Measurements from ENCODE around the gene RNF130.
"Not testable (repeated sequence)": the region's sequence is repeated elsewhere in the genome, so short reads cannot be mapped to it uniquely, and the experiment has no call there.

The RNF130 gene

GRCh38 chr5:180009581-180009980 lies 62.0 kb downstream of the RNF130 start:
- no peak for DNase-seq

- DNase-seq: no peak
Measured at GRCh38 chr5:180008433-180008832, 63.1 kb downstream of the RNF130 start.

GRCh38 chr5:180007582-180007981 lies 64.0 kb downstream of the RNF130 start:
- DNase-seq: no peak

DNA sequence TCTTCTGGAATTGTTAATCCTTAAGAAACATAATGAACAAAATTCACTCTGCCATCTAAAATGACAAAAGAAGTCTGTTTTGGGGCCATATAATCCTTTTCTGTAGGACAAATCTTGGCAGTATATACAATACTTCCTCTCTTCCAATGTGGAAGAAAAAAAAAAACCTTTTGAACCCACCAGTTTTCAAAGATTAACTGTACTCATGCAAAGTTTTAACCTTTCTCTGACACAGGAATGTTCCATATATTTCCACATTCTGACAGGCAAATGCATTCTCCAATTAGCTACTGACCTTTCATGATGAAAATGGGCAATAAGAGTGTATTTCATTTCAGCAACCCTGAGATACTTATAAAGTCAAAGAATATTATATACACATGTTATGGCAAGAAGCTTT lies 65.4 kb downstream of the RNF130 start:
- DNase-seq: no peak

DNA sequence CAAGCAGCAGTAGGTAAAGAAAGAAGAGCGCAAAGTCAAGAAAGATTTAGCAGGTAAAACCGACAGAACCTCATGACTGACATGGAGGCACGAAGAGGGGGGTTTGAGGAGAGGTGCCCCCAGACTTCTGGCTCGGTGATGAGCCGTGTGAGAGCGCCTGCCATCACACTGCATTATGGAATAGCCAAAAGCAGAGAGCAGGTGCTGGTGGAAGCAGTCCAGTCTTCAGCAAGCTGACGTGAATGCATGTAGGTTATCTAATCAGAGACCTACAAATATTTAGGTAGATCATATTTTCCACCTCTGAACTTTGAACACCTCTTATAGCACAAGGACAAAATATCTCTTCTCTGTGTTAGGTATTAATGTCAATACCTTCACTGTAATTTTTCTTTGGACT lies 68.4 kb downstream of the RNF130 start:
- no peak for DNase-seq

DNA sequence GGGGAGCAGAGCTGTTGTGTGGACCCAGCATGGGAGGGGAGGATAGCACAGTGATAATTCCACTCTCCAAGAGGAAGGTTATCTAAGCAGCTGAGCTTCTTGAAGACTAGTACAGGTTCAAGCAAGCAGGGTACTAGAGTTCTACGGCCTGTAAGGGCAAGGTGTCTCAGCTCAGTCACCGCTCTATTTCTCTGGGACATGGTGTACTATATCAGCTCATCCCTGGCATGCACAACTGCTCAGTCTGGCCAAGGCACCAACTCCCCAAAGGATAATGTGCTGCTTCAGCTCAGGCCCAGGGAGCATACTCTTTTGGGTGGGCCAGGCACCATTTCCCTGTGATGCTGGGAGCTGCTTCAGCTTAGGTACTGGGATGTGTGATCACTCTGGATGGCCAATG lies 69.8 kb downstream of the RNF130 start:
- DNase-seq: no peak

- DNase-seq: no peak
Measured at GRCh38 chr5:180001136-180001535, 70.4 kb downstream of the RNF130 start.

GRCh38 chr5:179998485-179998884 lies 73.1 kb downstream of the RNF130 start:
- no peak for DNase-seq

GRCh38 chr5:179994583-179995323 lies 76.8 kb downstream of the RNF130 start:
- DNase-seq: no peak

DNA sequence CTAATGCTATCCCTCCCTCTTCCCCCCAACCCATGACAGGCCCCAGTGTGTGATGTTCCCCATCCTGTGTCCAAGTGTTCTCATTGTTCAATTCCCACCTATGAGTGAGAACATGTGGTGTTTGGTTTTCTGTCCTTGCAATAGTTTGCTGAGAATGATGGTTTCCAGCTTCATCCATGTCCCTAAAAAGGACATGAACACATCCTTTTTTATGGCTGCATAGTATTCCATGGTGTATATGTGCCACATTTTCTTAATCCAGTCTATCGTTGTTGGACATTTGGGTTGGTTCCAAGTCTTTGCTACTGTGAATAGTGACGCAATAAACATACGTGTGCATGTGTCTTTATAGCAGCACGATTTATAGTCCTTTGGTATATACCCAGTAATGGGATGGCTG lies 78.7 kb downstream of the RNF130 start:
- not testable (repeated sequence) for DNase-seq

DNA sequence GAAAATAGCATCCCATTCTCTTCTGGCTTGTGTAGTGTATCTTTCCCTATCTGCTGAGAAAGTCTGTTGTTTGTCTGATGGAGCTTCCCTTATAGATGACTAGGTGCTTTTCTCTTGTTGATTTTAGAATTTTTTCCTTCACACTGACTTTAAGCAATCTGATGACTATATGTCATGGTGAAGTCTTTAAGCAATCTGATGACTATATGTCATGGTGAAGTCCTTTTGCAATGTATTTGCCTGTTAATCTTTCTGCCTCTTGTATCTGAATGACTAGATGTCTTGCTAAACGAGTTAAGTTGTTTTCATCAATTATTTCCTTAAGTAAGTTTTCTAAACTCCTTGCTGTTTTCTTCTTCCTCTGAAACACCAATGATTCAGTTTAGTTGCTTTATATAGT lies 80.5 kb downstream of the RNF130 start:
- no peak for DNase-seq

- DNase-seq: not testable (repeated sequence)
Measured at GRCh38 chr5:179990525-179990924, 81.0 kb downstream of the RNF130 start.

DNA sequence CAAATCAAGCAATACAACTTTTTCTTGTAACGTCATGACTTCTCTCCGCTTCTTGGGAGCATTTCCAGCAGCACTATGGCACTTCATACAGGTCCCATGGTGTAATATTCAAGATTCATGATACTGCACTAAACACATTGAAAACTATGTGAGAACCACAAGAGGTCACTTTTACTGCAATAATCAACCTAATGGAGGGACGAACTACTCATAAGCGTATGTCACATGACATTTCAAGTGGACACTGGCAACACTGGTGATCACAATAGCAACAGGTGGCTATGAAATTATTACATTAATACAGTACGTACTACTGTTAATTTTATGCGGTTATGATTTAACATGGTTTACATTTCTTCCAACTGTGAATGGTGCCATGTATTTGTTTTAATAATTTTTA lies 85.2 kb downstream of the RNF130 start:
- no peak for DNase-seq

DNA sequence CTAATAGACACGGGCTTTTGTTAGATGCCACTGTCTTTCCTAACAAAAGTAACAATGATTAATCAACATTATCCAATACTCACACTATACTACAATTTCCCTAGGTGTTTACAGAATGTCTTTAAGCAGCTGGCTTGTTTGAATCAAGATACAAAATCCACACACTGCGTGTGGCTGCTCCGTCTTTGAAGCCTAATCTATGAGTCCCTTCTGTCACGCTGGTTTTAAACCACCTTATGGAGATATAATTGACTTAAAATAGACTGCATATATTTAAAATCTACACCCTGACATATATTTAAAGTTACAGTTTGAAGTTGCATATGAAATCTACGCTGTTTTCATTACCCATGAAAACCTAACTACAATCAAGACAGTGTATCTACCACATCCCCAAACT lies 89.9 kb downstream of the RNF130 start:
- DNase-seq: no peak

DNA sequence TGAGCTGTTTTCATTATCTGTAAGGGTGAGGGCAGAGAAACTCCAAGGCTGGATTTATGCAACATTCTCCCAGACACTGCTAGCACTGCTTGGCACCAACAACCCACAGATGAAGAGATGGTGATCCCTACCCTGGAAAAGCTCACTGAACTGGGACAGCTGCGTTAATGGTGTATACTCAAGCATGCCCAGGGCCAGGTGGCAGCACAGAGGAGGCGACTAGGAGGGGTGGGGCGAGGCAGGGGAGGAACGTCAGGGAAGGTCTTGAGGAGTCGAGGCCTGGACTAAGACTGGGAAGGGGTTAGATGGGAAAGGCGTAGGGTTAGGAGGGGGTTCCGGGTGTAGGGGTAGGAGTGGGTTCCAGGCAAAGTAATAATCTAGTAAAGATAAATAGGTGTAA lies 90.8 kb downstream of the RNF130 start:
- DNase-seq: no peak

DNA sequence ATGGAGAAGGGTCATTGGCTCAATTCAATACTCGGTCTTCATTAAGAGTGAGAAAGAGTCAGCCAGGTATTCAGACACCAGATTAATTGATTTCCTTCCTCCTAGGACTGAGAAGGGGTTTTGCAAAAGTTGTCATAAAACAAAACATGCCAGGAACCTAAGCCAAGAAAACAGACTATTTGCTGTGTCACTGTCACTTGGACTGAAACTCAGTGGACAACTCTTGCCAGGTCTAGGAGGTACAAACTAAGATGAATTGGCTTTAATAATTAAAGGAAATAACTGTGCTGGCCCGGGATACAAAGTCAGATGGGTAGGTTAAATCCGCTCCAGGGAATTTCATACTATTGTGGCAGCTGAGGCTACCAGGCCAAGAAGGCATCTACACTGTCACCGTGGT lies 92.8 kb downstream of the RNF130 start:
- no peak for DNase-seq

DNA sequence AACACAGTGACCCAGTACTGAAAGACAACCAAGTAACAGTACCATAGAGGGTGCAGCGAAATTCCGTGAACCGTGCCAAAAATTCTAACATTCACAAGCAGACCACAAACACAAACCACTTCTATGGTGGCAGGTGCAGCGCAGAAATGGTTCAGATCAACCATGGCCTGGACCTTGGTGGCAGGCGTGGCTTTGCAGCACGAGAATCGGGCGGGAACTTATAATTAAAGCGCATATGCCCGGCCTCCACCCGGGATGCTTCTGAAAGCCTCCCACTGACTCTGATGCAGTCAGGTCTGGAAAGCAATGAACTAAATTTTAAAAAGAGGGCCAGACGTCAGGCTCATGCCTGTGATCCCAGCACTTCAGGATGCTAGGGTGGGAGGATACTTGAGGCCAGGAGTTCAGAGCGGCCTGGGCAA lies 95.8 kb downstream of the RNF130 start:
- DNase-seq: no peak

DNA sequence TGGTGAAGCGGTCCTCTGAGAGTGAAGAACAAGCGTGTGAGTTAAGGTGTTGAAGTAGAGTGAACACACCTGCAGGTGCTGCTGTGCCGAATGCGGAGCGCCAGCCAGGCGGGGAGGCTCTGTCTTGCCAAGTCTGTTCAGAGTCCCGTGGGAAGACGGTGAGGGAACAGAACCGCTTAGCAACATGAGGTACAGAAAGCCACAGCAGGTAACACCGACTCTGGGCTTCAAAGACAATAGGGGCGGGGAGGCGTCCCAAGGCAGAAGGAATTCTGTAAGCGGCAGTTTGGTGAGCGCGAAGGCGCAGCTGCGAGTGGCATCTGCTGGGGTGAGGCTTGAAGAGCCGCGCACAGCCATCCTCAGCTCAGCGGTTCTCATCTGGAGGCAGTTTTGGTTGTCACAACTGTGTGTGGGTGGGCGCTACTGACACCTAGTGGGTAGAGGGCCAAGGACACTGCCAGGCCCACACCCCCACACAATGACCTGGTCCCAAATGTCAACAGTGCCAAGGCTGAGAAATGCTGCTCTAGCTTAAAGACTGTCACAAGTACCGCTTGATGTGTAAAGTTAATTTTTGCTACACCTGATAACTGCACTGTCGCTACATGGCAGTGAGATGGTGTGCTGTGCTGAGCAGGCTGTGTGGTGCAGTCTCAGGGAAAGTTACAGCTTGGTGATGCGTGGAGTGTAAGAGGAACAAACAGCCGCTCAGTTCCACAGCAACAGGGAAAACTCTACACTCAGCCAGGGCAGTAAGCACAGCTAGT lies 96.4 kb downstream of the RNF130 start:
- peak; percentile 59 for DNase-seq

- DNase-seq: peak; percentile 78
Measured at GRCh38 chr5:179974246-179974945, 97.2 kb downstream of the RNF130 start.

- DNase-seq: no peak
Measured at GRCh38 chr5:179973391-179973790, 98.2 kb downstream of the RNF130 start.

DNA sequence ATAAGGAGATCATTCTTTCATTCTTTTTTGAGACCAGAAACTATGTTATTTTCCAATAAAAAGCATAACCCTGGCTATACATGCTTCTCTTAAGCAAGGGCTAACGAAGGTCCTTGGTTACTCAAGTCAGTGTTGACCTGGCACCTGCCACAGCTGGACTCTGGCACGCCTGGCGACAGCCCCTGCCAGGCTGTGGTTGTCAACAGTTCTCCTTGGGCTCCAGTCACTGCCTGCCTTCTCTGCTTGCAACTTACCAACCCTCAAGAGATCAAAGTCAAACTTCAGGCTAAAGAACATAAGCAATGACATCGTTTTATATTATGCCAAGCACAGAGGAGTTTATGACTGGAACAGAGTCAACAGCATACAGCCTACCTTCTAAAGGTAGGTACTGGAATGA lies 102.4 kb downstream of the RNF130 start:
- DNase-seq: no peak

DNA sequence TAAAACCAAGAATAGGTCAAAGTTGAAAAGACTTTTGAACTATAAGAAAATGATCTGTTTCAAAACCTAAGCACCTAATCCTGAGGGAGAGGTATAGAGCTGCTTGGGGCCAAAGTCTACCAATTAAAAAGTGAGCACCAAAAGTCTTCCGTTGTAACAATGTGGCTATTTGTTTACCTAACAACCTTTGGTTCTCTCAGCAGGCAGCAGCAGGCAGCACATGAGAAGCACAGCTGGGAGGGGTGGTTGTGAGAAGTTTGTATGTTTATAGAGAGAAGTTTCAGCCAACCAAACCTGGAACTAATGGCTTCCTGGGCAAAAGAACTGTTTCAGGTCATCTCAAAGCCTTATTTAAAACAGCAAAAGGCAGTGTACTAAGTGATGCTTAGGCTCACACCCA lies 104.1 kb downstream of the RNF130 start:
- no peak for DNase-seq

GRCh38 chr5:179964015-179964414 lies 107.5 kb downstream of the RNF130 start:
- no peak for DNase-seq

- DNase-seq: no peak
Measured at GRCh38 chr5:179963375-179963774, 108.2 kb downstream of the RNF130 start.
